Sigmoid colon (tissue), 7 donors: ENCODE results near the gene ESYT2. TPM values are rescaled to one million over a fixed set of nuclear protein-coding genes. Genes with fewer than 3 reads are reported as not detected.
"Not testable (repeated sequence)": the region's sequence is repeated elsewhere in the genome, so short reads cannot be mapped to it uniquely, and the experiment has no call there.

Source experiments
- DNase-seq: peaks from one replicate; pipeline ENCODE4 v3.0.0-alpha.2; 2019
- H3K27ac ChIP-seq, 4 donors: fragments of 200-600 bp; sonication (generic); one replicate each; pipeline ENCODE4 v1.5.1; 2016 to 2019; ENCODE audit warnings: mild to moderate bottlenecking in 1 of 4
- H3K27me3 ChIP-seq, 3 donors: fragments of 200-600 bp; sonication (generic); one replicate each; pipeline ENCODE4 v1.5.1; 2019; ENCODE audit warnings: mild to moderate bottlenecking in 1 of 3
- H3K36me3 ChIP-seq, 4 donors: fragments of 200-600 bp; sonication (generic); one replicate each; pipeline ENCODE4 v1.5.1; 2016 to 2019
- H3K4me1 ChIP-seq, 4 donors: fragments of 200-600 bp; sonication (generic); one replicate each; pipeline ENCODE4 v1.5.1; 2017 to 2019
- H3K4me3 ChIP-seq, 4 donors: fragments of 200-600 bp; sonication (generic); one replicate each; pipeline ENCODE4 v1.5.1; 2017 to 2019; ENCODE audit warnings: mild to moderate bottlenecking in 2 of 4, moderate library complexity in 1 of 4
- H3K9me3 ChIP-seq, 4 donors: fragments of 200-600 bp in 3 of 4; sonication (generic) in 3 of 4; one replicate each; pipeline versions ENCODE4 v1.5.1 to v1.6.1; 2013 to 2019
- CTCF ChIP-seq, 4 experiments: fragments of 450-650 bp in 3 of 4; fragments of 200-600 bp in 1 of 4; IDR thresholded peaks; one replicate each; pipeline ENCODE4 v1.5.1; 2016 to 2019; ENCODE audit warnings: antibody characterized with exemption in 4 of 4, mild to moderate bottlenecking in 3 of 4, moderate library complexity in 2 of 4
- EP300 ChIP-seq, 4 donors: sonication (generic); formaldehyde crosslinking; IDR thresholded peaks; one replicate each; pipeline ENCODE4 v1.6.1; 2017; ENCODE audit warnings: antibody characterized with exemption in 4 of 4
- POLR2A ChIP-seq, 2 donors: fragments of 450-650 bp; IDR thresholded peaks; one replicate each; pipeline ENCODE4 v1.6.1; 2016; ENCODE audit warnings: antibody characterized with exemption in 2 of 2, mild to moderate bottlenecking in 2 of 2, moderate library complexity in 2 of 2
- POLR2AphosphoS5 ChIP-seq, 4 donors: sonication (generic); formaldehyde crosslinking; IDR thresholded peaks; one replicate each; pipeline ENCODE4 v1.6.1; 2017; ENCODE audit warnings: antibody characterized with exemption in 4 of 4
- WGBS, 2 donors: extraction: QIAGEN DNeasy Blood & Tissue Kit; methylation state at CpG; one replicate each; pipeline ENCODE4 v1.1.7; 2013; 5-methylcytosine and 5-hydroxymethylcytosine counted together
- intact Hi-C: fragments of 100-400 bp; cut with DNase I; formaldehyde crosslinking; loops from one replicate; pipeline ENCODE4 v1.15.1; 2023
- polyA plus RNA-seq, 3 donors: library from polyadenylated mRNA; stranded (reverse); fragments of 200-250 nt; gene quantifications; one replicate each; pipeline ENCODE4 v1.2.3, GENCODE V29; 2013
- total RNA-seq, 4 donors: library from RNA; depleted of rRNA; stranded (reverse); fragments of >200 nt; gene quantifications; one replicate each; pipeline ENCODE4 v1.1.0, GENCODE V29; 2016
- donor health status: healthy with polysubstance abuse.
- donor health status: Bipolar disorder and iron deficiency.
- donor health status: healthy.

ESYT2 gene, protein sequence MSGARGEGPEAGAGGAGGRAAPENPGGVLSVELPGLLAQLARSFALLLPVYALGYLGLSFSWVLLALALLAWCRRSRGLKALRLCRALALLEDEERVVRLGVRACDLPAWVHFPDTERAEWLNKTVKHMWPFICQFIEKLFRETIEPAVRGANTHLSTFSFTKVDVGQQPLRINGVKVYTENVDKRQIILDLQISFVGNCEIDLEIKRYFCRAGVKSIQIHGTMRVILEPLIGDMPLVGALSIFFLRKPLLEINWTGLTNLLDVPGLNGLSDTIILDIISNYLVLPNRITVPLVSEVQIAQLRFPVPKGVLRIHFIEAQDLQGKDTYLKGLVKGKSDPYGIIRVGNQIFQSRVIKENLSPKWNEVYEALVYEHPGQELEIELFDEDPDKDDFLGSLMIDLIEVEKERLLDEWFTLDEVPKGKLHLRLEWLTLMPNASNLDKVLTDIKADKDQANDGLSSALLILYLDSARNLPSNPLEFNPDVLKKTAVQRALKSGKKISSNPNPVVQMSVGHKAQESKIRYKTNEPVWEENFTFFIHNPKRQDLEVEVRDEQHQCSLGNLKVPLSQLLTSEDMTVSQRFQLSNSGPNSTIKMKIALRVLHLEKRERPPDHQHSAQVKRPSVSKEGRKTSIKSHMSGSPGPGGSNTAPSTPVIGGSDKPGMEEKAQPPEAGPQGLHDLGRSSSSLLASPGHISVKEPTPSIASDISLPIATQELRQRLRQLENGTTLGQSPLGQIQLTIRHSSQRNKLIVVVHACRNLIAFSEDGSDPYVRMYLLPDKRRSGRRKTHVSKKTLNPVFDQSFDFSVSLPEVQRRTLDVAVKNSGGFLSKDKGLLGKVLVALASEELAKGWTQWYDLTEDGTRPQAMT
- total RNA-seq (100 to 1,000 TPM; 105 to 127 (median 119) TPM), polyA plus RNA-seq (10 to 100 TPM in 2 of 3 donors, 1 to 10 TPM in 1; 6.9 to 38.6 (median 11.4) TPM)

- peak within 1 kb of the TSS; percentile 96 to 100 (median 98) for H3K27ac ChIP-seq
- H3K9me3 ChIP-seq: no peaks in the 10 kb centered on the region
- peak; percentile 99 for DNase-seq
- TF ChIP-seq CTCF (IDR thresholded peaks at IDR 0.05): no peak
- TF ChIP-seq POLR2AphosphoS5 (IDR thresholded peaks at IDR 0.05): peak; percentile 98 to 99 (median 99)
- peak; percentile 95 to 98 for TF ChIP-seq POLR2A (IDR thresholded peaks at IDR 0.05)
- peak in 3 of 4 donors; percentile 7 to 87 (median 86) for TF ChIP-seq EP300 (IDR thresholded peaks at IDR 0.05)
- H3K4me3 ChIP-seq: peak within 1 kb of the TSS; percentile 85 to 98 (median 92)
- intact Hi-C loops: loop anchor here (1.0 to 2.0 kb wide), 5 partner anchors 15 to 124 kb away; no protein-coding TSS in a partner anchor
- H3K36me3 ChIP-seq: peaks cover 0 to 5% (median 0%) of the 10 kb centered on the region in 4 donors
- 0% methylated on average over 120 of the region's 120 CpGs for WGBS, 2 donors
- peaks cover 0 to 33% (median 31%) of the 10 kb centered on the region in 4 donors for H3K4me1 ChIP-seq
- H3K27me3 ChIP-seq: no peaks in the 10 kb centered on the region
These were observed at the start of gene ESYT2 for GRCh38 chr7:158829342-158830210. Gene ESYT2 (minus strand): TSS chr7:158829509. CDS start chr7:158829418, 91 bp downstream.

DNA sequence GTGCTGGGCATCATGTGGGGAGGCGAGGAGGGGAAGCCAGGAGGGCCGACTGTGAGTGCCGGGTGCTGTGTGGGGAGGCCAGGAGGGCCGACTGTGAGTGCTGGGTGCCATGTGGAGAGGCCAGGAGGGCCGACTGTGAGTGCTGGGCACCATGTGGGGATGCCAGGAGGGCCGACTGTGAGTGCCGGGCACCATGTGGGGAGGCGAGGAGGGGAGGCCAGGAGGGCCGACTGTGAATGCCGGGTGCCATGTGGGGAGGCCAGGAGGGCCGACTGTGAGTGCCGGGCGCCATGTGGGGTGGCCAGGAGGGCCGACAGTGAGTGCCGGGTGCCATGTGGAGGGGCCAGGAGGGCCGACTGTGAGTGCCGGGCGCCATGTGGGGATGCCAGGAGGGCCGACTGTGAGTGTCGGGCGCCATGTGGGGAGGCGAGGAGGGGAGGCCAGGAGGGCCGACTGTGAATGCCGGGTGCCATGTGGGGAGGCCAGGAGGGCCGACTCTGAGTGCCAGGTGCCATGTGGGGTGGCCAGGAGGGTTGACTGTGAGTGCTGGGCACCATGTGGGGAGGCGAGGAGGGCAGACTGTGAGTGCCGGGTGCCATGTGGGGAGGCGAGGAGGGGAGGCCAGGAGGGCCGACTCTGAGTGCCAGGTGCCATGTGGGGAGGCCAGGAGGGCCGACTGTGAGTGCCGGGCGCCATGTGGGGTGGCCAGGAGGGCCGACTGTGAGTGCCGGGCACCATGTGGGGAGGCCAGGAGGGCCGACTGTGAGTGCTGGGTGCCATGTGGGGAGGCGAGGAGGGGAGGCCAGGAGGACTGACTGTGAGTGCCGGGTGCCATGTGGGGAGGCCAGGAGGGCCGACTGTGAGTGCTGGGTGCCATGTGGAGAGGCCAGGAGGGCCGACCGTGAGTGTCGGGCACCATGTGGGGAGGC lies 49.1 kb upstream of the ESYT2 start:
- DNase-seq, intact Hi-C loops, H3K9me3 ChIP-seq, H3K4me3 ChIP-seq, H3K4me1 ChIP-seq, H3K27me3 ChIP-seq, H3K27ac ChIP-seq: not testable (repeated sequence)
- peaks cover 4 to 85% (median 18%) of the 10 kb centered on the region in 4 donors for H3K36me3 ChIP-seq
- WGBS, 2 donors: 92 to 94% methylated on average over 41 of the region's 41 CpGs

DNA sequence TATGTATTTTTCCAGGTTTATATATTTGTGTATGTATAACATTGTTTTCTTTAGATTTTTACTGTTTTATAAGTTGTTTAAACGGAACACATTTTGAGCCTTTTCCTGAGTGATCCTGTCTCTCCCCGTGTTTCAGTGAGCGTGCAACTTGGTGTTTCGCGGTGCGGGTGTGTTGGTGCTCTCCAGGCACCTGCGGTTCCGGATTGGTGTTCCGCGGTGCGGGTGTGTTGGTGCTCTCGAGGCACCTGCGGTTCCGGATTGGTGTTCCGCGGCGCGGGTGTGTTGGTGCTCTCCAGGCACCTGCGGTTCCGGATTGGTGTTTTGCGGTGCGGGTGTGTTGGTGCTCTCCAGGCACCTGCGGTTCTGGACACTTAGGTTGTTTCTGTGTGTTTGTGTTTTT lies 47.7 kb upstream of the ESYT2 start:
- H3K9me3 ChIP-seq: no peaks in the 10 kb centered on the region
- DNase-seq: no peak
- H3K4me1 ChIP-seq: no peaks in the 10 kb centered on the region
- H3K27me3 ChIP-seq: no peaks in the 10 kb centered on the region
- peaks cover 4 to 87% (median 20%) of the 10 kb centered on the region in 4 donors for H3K36me3 ChIP-seq
- intact Hi-C loops: no loop called here
- no peak for TF ChIP-seq POLR2AphosphoS5 (IDR thresholded peaks at IDR 0.05)
- no peak for TF ChIP-seq CTCF (IDR thresholded peaks at IDR 0.05)
- TF ChIP-seq POLR2A (IDR thresholded peaks at IDR 0.05): no peak
- no peak for TF ChIP-seq EP300 (IDR thresholded peaks at IDR 0.05)
- WGBS, 2 donors: 98% methylated on average over 23 of the region's 23 CpGs
- no peak overlapping the region for H3K27ac ChIP-seq
- no peak overlapping the region for H3K4me3 ChIP-seq

- 84 to 92% methylated on average over 9 of the region's 9 CpGs for WGBS, 2 donors
- intact Hi-C loops: no loop called here
These were observed 40.6 kb upstream of the ESYT2 start for GRCh38 chr7:158869876-158870275.

More at GRCh38 chr7:158869876-158870275, 40.6 kb upstream of the ESYT2 start:
- H3K4me1 ChIP-seq: peaks cover 0 to 22% (median 7%) of the 10 kb centered on the region in 4 donors
- H3K4me3 ChIP-seq: no peak overlapping the region
- no peaks in the 10 kb centered on the region for H3K27me3 ChIP-seq
- no peaks in the 10 kb centered on the region for H3K9me3 ChIP-seq
- H3K27ac ChIP-seq: no peak overlapping the region
- H3K36me3 ChIP-seq: peaks cover 9 to 43% (median 10%) of the 10 kb centered on the region in 4 donors
- DNase-seq: no peak
- no peak for TF ChIP-seq CTCF (IDR thresholded peaks at IDR 0.05)
- no peak for TF ChIP-seq POLR2A (IDR thresholded peaks at IDR 0.05)
- no peak for TF ChIP-seq EP300 (IDR thresholded peaks at IDR 0.05)
- TF ChIP-seq POLR2AphosphoS5 (IDR thresholded peaks at IDR 0.05): no peak
